ENCODE data around the gene MRPL57.
A peak's percentile ranks its signal among the peaks of the same experiment; 100 is the strongest.
"Not testable (repeated sequence)": the region's sequence is repeated elsewhere in the genome, so short reads cannot be mapped to it uniquely, and the experiment has no call there.

The MRPL57 gene

GRCh38 chr13:21202767-21203531 is 26.5 kb downstream of the MRPL57 start:
- DNase-seq (ENCODE audit: low spot score), result no peak
- TF ChIP-seq CTCF (IDR thresholded peaks at IDR 0.05; ENCODE audit: extremely low read depth, missing control alignments), result no peak

GRCh38 chr13:21208652-21209154 is 32.2 kb downstream of the MRPL57 start:
- no peak for TF ChIP-seq CTCF (IDR thresholded peaks at IDR 0.05; ENCODE audit: extremely low read depth, missing control alignments)
- no peak for DNase-seq (ENCODE audit: low spot score)

- TF ChIP-seq CTCF (IDR thresholded peaks at IDR 0.05; ENCODE audit: extremely low read depth, missing control alignments), result no peak
- DNase-seq (ENCODE audit: low spot score), result no peak
Observed at GRCh38 chr13:21212138-21212775, 35.8 kb downstream of the MRPL57 start.

GRCh38 chr13:21215419-21215818 is 39.0 kb downstream of the MRPL57 start:
- DNase-seq (ENCODE audit: low spot score), result not testable (repeated sequence)

GRCh38 chr13:21216332-21216731 is 39.9 kb downstream of the MRPL57 start:
- no peak for TF ChIP-seq CTCF (IDR thresholded peaks at IDR 0.05; ENCODE audit: extremely low read depth, missing control alignments)
- no peak for DNase-seq (ENCODE audit: low spot score)

- peak; percentile 58 for DNase-seq (ENCODE audit: low spot score)
Observed at GRCh38 chr13:21218351-21219035, 42.0 kb downstream of the MRPL57 start.

GRCh38 chr13:21219036-21219381 is 42.6 kb downstream of the MRPL57 start:
- no peak for TF ChIP-seq CTCF (IDR thresholded peaks at IDR 0.05; ENCODE audit: extremely low read depth, missing control alignments)
- no peak for DNase-seq (ENCODE audit: low spot score)

More at GRCh38 chr13:21218351-21219035, 42.0 kb downstream of the MRPL57 start:
- TF ChIP-seq CTCF (IDR thresholded peaks at IDR 0.05; ENCODE audit: extremely low read depth, missing control alignments), result no peak

GRCh38 chr13:21219716-21220115 is 43.3 kb downstream of the MRPL57 start:
- DNase-seq (ENCODE audit: low spot score), result not testable (repeated sequence)
